HG02759 (cell line): ENCODE data around the gene NAALADL2.

Source experiments
- ATAC-seq: cut with Tn5 transposase; IDR thresholded peaks from one replicate; pipeline ENCODE4 v1.9.1; 2021; ENCODE audit warnings: mild to moderate bottlenecking, moderate library complexity; ENCODE audit not compliant: unreplicated experiment

NAALADL2 gene

DNA sequence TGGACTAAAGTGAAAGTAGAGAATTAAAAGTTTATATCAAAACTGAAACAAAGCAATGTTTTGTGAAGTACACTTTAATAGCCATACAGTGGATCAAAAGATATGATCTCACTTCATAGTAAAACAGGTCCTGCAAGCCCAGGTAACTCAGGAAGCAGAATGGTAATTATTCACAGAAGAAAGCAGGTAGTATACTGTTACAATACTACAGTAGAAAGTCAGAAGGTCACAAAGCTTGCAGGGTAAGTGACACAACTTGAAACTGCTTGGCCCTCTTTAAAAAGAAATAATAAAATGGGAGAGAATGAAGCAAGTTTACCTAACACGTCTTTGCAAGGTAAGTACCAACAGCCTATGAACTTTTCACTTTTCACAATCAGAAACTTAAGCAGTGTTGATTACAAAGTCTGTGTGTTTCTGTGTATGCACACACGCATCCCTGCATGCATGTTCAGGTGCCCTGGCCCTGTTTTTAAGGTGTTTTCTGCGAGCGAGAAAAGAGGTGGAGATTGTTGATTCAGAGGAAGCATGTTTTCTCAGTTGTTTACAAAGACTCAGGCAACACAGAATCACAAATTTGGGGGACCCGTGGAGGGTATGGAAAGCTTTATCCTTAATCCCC lies at the start of gene NAALADL2:
NAALADL2 (plus strand) TSS at position 221 of the 622 bp plus-strand sequence.
- no peak for ATAC-seq

GRCh38 chr3:174810254-174810653 lies 48.9 kb upstream of the NAALADL2 start:
- ATAC-seq, result no peak

- ATAC-seq, result no peak
Observed at GRCh38 chr3:174812172-174812862, 46.8 kb upstream of the NAALADL2 start.

GRCh38 chr3:174815750-174816149 lies 43.4 kb upstream of the NAALADL2 start:
- ATAC-seq, result no peak

DNA sequence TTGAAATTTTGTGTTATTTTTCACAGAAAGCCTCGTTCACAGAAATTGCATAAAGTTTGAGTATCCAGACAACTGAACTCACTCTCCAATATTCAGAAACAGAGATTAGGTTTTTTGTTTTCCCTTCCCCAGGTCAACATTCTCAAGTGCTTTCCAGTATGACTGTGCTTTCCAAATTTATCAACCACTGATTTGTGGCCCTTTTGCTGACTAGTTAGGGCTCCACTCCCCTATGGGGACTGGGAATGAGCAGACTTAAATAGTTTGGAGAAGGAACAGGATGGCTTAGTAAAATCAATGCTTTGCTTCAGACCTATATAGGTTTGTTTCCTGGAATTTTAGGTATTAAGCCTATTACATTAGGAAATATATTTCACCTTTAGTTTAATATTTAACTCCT lies 38.2 kb upstream of the NAALADL2 start:
- ATAC-seq, result no peak

- no peak for ATAC-seq
Observed at GRCh38 chr3:174821477-174821876, 37.7 kb upstream of the NAALADL2 start.

- ATAC-seq, result no peak
Observed at GRCh38 chr3:174822320-174822719, 36.8 kb upstream of the NAALADL2 start.

GRCh38 chr3:174826069-174826468 lies 33.1 kb upstream of the NAALADL2 start:
- no peak for ATAC-seq

- no peak for ATAC-seq
Observed at GRCh38 chr3:174844746-174845145, 14.4 kb upstream of the NAALADL2 start.

GRCh38 chr3:174846055-174846454 lies 13.1 kb upstream of the NAALADL2 start:
- no peak for ATAC-seq

DNA sequence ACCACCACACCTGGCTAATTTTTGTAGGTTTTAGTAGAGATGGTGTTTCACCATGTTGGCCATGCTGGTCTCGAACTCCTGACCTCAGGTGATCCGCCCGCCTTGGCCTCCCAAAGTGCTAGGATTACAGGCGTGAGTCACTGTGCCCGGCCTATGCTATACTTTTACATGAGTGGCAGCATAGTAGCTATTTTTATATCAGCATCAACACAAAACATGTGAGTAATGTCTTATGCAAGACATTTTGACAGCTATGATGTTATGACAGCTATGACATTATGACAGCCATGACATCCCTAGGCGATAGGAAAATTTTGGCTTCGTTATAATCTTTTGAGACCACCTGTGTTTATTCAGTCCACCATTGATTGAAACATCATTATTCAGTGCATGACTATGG lies 4.1 kb upstream of the NAALADL2 start:
- ATAC-seq, result no peak

DNA sequence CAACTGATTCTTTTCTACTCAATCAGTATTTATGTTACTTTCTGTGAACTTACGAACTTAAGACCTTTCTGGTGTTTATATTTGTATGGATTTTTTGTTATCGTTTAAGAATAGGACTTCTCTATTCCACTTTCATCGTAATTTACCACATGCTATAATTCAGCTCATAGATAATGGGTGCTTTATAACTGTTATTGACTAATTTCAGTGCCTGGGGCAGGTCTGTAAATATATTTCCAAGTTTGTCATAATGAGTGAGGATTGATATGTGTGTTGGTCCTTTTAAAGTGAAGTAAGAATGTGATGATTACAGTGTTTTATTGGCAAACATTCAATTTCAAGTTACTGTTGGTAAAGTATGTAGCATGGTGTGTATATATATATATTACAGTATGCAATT lies 1.8 kb upstream of the NAALADL2 start:
- ATAC-seq, result no peak

GRCh38 chr3:174858353-174858752 lies 781 bp upstream of the NAALADL2 start:
- no peak for ATAC-seq

DNA sequence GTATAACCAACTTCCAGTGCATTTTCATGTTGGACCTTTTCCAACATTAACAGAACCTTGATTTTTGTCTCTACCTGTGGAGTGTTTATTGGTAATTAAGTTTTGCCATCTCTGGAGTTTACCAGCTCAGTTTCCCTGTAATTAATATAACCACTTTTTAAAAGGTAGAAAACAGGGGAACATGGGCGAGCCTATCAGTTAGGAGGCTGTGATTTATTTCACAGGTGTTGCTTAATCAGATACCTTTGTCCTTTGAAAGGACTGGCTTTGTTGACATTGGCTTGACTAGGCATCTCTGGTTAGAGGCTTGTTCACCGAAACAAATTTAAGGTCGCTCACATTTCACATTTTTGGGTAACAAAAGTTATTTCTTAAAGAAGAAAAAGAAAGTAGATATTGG lies 622 bp downstream of the NAALADL2 start:
- ATAC-seq, result no peak

- no peak for ATAC-seq
Observed at GRCh38 chr3:174862101-174862500, 3.0 kb downstream of the NAALADL2 start.

- no peak for ATAC-seq
Observed at GRCh38 chr3:174862666-174863065, 3.5 kb downstream of the NAALADL2 start.

DNA sequence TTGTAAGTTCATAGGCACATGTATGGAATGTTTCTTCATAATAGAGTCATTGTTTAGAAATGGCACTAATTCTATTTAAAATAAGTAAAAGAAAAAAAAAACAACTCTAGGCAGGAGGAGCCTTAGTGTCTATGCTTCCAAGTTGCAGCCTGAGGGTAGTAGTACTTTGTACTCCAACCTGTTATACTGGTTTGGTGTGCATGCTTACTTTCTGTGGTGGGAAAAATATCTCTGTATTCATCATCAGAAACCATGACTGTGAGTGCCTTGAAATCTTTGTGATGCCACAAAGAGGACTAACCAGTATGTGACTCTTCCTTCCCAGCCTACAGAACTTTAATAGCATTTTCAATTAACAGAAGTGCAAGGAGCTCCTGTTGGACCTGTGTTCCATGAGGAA lies 4.4 kb downstream of the NAALADL2 start:
- ATAC-seq, result no peak

DNA sequence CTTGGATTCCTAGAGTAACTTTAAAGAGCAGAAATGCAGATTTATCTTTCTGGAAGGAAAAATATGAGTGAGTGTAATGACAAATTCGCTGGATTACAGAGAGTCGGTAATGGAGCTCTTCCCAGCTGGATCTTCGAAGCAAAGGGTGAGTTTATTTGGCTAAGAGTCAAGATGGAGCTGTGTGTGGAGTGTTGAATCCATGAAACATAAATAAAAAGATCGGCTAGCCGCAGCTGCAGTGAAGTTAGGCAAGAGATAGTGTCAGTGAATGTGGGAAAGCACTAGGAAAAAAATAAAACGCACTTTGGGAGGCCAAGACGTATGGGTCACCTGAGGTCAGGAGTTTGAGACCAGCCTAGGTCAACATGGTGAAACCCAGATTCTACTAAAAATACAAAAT lies 10.3 kb downstream of the NAALADL2 start:
- ATAC-seq, result no peak

DNA sequence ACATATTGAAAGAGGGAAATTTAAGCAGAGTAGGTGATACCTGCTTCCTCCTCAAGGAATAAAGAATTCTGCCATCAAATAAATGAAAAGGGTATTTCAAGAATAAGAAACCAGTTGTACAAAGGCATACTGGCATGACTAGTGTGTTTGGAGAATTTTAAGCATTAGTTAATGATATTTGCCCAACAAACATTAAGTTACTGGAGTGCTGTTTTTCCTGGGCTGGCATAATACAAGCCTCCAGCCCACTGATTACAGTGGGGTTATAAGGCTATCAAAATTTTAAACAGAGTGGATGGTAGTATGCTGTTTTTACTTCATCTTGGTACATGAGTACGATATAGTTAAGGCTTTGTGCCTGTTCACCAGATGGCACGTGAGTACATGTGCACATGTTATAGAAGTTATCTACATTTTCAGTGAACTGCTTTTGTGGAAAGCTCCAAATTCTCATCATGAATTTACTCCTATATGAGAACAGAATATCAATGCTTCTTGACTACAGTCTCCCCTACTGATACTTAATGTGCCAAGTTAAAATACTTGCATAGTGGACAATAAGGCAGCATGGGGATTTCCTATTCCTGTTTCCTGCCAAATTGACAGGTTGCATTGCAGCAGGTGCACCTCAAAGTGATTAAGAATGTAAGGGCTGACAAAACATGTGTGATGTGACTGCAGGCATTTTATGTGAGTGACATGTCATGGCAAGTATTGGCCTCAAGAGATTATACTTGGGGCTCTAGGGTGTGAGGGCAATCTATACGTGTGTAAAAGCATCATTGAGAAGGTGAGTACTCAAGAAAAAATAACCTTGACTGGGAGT lies 14.9 kb downstream of the NAALADL2 start:
- ATAC-seq, result no peak

DNA sequence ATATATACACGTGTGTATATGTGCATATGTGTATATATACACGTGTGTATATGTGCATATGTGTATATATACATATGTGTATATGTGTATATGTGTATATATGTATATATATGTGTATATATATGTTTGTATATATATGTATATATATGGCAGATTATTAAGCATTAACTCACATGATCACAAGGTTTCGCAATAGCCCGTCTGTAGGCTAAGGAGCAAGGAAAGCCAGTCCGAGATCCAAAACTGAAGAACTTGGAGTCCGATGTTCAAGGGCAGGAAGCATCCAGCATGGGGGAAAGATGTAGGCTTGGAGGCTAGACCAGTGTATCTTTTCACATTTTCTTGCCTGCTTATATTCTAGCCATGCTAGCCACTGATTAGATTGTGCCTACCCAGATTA lies 23.7 kb downstream of the NAALADL2 start:
- ATAC-seq, result no peak

DNA sequence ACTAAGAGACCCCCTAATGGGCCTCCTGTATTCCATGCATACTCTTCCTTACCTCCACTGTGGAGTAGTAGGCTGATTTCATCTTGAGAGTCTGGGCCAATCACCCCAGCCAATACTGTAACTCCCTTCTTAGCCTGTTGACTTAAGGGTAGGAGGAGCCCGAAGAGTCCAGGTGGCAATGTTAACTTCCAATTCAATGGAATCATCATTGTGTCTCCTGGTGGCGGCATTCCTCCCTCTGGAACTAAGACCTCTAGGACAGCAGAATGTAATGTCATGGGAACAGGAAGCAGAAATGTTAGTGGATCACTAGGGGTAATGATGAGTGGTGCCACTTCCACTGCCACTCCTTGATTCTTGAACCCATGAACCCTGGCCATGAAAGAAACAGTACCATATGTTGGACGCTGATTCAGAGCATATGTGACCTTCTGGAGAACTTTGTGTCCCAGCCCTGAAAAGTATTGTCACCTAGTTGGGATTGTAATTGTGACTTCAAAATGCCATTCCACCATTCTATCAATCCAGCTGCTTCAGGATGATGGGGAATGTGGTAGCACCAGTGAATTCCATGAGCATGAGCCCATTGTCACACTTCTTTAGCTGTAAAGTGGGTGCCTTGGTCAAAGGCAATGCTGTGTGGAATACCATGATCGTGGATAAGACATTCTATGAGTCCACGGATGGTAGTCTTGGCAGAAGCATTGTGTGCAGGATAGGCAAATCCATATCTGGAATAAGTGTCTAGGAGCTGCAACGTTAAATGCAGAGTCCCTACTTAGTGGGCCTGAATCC lies 24.9 kb downstream of the NAALADL2 start:
- no peak for ATAC-seq
